Brain microvascular endothelial cell (primary cell): ENCODE results near the gene VPS18.

ENCODE experiments used
- DNase-seq: peaks from one replicate; pipeline ENCODE4 v3.0.0-alpha.2; 2020
- H3K27ac ChIP-seq: fragments of 250-450 bp; sonication (Bioruptor Pico); 2 replicates; pipeline ENCODE4 v1.5.1; 2020; ENCODE audit warnings: mild to moderate bottlenecking, moderate library complexity
- H3K27me3 ChIP-seq: fragments of 250-450 bp; sonication (Bioruptor Pico); replicated peaks from 2 replicates; pipeline ENCODE4 v1.5.1; 2020; ENCODE audit warnings: mild to moderate bottlenecking
- H3K36me3 ChIP-seq: fragments of 250-450 bp; sonication (Bioruptor Pico); replicated peaks from 2 replicates; pipeline ENCODE4 v1.5.1; 2020; ENCODE audit warnings: mild to moderate bottlenecking
- H3K4me3 ChIP-seq: 2 replicates; pipeline ENCODE4 v1.5.1; 2011; ENCODE audit warnings: low read depth, mild to moderate bottlenecking, control low read depth, low read length, moderate library complexity
- in situ Hi-C: cut with HindIII; loops from 2 replicates; pipeline ENCODE4 v1.10.0; 2017; ENCODE audit warnings: low sequenced_read_pairs, low pct_ligation_motif_present
- TF ChIP-seq, protein P1 (sequence below): IDR thresholded peaks from 2 replicates; pipeline ENCODE4 v1.5.1; 2011; ENCODE audit warnings: low read depth, mild to moderate bottlenecking, moderate library complexity, low read length, control low read depth, inconsistent platforms; ENCODE audit errors: missing control alignments

The VPS18 gene

DNA sequence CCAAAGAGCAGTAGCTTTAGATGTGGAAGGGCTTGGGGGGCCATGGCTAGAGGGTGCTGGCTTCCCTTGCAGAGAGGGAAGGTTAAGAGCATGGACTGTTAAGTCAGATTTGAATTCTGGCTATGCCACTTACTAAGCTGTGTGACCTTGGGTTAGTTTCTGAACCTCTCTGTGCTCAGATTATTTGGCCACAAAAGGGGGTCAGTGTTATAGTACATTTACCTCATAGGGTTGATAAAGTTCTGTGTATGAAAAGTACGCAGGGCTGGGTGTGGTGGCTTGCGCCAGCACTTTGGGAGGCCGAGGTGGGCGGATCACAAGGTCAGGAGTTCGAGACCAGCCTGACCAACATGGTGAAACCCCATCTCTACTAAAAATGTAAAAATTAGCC lies 6.8 kb downstream of the VPS18 start:
- DNase-seq, result no peak
- in situ Hi-C loops, result loop anchor here (25.0 kb wide), 1 partner anchor 111 kb away; no protein-coding TSS in a partner anchor
- no peak overlapping the region for H3K4me3 ChIP-seq
- H3K36me3 ChIP-seq, result peaks cover 58% of the 10 kb centered on the region
- H3K27ac ChIP-seq, result no peak overlapping the region
- TF ChIP-seq, protein P1, sequence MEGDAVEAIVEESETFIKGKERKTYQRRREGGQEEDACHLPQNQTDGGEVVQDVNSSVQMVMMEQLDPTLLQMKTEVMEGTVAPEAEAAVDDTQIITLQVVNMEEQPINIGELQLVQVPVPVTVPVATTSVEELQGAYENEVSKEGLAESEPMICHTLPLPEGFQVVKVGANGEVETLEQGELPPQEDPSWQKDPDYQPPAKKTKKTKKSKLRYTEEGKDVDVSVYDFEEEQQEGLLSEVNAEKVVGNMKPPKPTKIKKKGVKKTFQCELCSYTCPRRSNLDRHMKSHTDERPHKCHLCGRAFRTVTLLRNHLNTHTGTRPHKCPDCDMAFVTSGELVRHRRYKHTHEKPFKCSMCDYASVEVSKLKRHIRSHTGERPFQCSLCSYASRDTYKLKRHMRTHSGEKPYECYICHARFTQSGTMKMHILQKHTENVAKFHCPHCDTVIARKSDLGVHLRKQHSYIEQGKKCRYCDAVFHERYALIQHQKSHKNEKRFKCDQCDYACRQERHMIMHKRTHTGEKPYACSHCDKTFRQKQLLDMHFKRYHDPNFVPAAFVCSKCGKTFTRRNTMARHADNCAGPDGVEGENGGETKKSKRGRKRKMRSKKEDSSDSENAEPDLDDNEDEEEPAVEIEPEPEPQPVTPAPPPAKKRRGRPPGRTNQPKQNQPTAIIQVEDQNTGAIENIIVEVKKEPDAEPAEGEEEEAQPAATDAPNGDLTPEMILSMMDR, result no peak
- no peaks in the 10 kb centered on the region for H3K27me3 ChIP-seq

DNA sequence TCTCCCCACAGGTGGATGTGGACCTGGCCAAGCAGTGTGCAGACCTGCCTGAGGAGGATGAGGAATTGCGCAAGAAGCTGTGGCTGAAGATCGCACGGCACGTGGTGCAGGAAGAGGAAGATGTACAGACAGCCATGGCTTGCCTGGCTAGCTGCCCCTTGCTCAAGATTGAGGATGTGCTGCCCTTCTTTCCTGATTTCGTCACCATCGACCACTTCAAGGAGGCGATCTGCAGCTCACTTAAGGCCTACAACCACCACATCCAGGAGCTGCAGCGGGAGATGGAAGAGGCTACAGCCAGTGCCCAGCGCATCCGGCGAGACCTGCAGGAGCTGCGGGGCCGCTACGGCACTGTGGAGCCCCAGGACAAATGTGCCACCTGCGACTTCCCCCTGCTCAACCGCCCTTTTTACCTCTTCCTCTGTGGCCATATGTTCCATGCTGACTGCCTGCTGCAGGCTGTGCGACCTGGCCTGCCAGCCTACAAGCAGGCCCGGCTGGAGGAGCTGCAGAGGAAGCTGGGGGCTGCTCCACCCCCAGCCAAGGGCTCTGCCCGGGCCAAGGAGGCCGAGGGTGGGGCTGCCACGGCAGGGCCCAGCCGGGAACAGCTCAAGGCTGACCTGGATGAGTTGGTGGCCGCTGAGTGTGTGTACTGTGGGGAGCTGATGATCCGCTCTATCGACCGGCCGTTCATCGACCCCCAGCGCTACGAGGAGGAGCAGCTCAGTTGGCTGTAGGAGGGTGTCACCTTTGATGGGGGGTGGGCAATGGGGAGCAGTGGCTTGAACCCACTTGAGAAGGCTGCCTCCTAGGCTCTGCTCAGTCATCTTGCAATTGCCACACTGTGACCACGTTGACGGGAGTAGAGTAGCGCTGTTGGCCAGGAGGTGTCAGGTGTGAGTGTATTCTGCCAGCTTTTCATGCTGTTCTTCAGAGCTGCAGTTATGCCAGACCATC lies 8.6 kb downstream of the VPS18 start:
- Histone ChIP-seq H3K4me3 (no peak overlapping the region), H3K27ac (no peak overlapping the region), H3K27me3 (no peaks in the 10 kb centered on the region), H3K36me3 (peaks cover 47% of the 10 kb centered on the region)
- DNase-seq, result no peak
- TF ChIP-seq, protein P1, result no peak
- in situ Hi-C loops, result loop anchor here (25.0 kb wide), 1 partner anchor 109 kb away; no protein-coding TSS in a partner anchor

DNA sequence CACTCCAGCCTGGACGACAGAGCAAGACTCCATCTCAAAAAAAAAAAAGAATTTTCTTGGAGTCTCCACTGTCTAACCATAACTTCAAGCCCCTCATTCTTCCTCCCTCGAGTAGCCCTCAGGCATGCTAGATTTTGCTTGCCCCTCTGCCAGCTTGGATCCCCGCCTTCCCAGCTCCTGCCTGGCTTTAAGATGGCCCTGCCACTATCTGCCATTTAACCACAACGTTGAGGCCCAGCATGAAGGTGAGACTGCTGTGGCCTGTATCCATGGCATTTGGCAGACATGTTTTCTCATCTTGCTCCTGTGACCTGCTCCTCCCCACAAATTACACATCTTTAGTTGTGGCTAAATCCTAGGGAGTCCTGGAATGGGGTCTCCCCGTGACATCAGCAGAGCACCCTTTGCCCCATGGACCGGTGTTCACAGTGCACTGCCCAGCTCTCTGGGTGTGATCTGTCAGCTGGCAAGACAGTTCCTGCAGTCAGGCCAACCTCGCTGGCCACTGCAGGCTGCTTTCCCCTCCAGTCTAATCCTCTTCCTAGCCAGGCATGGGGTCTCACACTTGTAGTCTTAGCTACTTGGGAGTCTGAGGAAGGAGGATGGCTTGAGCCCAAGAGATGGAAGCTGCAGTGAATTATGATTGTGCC lies 10.4 kb downstream of the VPS18 start:
- H3K36me3 ChIP-seq, result peaks cover 34% of the 10 kb centered on the region

DNA sequence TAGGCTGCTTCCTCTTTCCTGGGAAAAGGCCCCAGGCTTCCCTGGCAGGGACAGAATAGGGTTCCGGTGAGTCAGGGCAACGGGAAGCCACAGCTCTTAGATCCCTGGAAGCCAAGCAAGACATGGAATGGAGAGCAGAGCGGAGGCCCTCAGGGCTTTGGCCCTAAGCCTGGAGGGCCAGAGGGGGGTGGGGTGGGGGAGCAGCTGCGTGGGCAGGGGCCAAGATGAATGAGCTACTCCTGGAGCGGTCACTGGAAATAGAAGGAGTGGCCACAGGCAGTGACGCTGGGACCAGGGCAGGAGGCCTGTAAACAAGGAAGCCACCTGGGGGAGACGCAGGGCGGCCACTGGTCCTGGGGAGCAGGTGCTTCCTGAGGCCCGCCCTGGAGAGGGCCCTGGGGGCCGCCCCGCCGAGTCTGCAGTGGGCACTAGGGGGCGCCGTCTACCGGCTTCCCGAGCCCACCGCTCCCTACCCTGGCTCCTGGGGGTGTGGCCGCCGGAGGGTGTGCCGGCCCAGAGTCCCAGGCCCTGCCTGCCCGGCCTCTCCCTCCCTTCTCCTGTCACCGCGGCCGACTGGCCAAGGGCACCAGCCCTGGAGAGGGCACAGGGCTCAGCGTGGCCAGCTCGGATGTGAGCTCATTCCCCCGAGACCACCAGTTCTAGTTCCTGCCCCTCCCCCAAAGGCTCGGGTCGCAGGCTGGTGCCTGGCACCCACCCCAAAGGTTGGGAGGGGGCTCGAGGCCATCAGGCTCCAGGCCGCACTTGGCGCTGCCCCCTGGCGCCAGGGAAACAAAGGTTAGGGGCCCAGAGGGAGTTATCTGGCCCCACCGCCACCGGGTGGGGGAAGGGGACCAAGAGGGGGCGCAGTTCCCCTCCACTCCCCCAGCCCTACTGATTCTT lies 12.1 kb downstream of the VPS18 start:
- peaks cover 20% of the 10 kb centered on the region for H3K36me3 ChIP-seq
- peak; percentile 62 for DNase-seq
- H3K4me3 ChIP-seq, result peak overlapping the region; percentile 46
- in situ Hi-C loops, result loop anchor here (25.0 kb wide), 1 partner anchor 106 kb away; no protein-coding TSS in a partner anchor
- H3K27ac ChIP-seq, result peak overlapping the region; percentile 3
- TF ChIP-seq, protein P1, result peak; percentile 78
- H3K27me3 ChIP-seq, result no peaks in the 10 kb centered on the region

More for the DNA sequence above, 10.4 kb downstream of the VPS18 start:
- no peak overlapping the region for H3K4me3 ChIP-seq
- DNase-seq, result no peak
- in situ Hi-C loops, result loop anchor here (25.0 kb wide), 1 partner anchor 108 kb away; no protein-coding TSS in a partner anchor
- no peaks in the 10 kb centered on the region for H3K27me3 ChIP-seq
- H3K27ac ChIP-seq, result no peak overlapping the region
- TF ChIP-seq, protein P1, result no peak
